Parathyroid adenoma (tissue), 2 donors: ENCODE data around the gene SHH.

ENCODE experiments used
- H2AFZ ChIP-seq: fragments of 300-600 bp; sonication (generic); one replicate; pipeline ENCODE4 v1.7.0; 2017; ENCODE audit warnings: antibody characterized with exemption, mild to moderate bottlenecking
- H3K27ac ChIP-seq: fragments of 300-600 bp; sonication (generic); one replicate; pipeline ENCODE4 v1.7.0; 2017
- H3K27me3 ChIP-seq: fragments of 300-600 bp; sonication (generic); one replicate; pipeline ENCODE4 v1.7.0; 2017; ENCODE audit warnings: low read length; ENCODE audit not compliant: control insufficient read depth, insufficient read depth
- H3K36me3 ChIP-seq: fragments of 300-600 bp; sonication (generic); one replicate; pipeline ENCODE4 v1.7.0; 2017; ENCODE audit warnings: low read length; ENCODE audit not compliant: control insufficient read depth, insufficient read depth
- H3K4me1 ChIP-seq: fragments of 300-600 bp; sonication (generic); one replicate; pipeline ENCODE4 v1.7.0; 2017; ENCODE audit warnings: control low read depth
- H3K4me2 ChIP-seq: fragments of 300-600 bp; sonication (generic); one replicate; pipeline ENCODE4 v1.7.0; 2017; ENCODE audit warnings: low read length
- H3K4me3 ChIP-seq: fragments of 300-600 bp; sonication (generic); one replicate; pipeline ENCODE4 v1.7.0; 2017; ENCODE audit warnings: low read depth, low read length
- H3K79me2 ChIP-seq: fragments of 300-600 bp; sonication (generic); one replicate; pipeline ENCODE4 v1.7.0; 2017; ENCODE audit warnings: control low read depth
- H3K9ac ChIP-seq: fragments of 300-600 bp; sonication (generic); one replicate; pipeline ENCODE4 v1.7.0; 2017; ENCODE audit warnings: mild to moderate bottlenecking
- H3K9me3 ChIP-seq: fragments of 300-600 bp; sonication (generic); one replicate; pipeline ENCODE4 v1.7.0; 2017; ENCODE audit warnings: low read length; ENCODE audit not compliant: control insufficient read depth
- TF ChIP-seq, protein P1 (sequence below): fragments of 300-600 bp; sonication (generic); IDR thresholded peaks from one replicate; pipeline ENCODE4 v1.7.0; 2017; ENCODE audit warnings: antibody characterized with exemption, mild to moderate bottlenecking
- donor health status: primary hyperparathyroidism.

Gene SHH

DNA sequence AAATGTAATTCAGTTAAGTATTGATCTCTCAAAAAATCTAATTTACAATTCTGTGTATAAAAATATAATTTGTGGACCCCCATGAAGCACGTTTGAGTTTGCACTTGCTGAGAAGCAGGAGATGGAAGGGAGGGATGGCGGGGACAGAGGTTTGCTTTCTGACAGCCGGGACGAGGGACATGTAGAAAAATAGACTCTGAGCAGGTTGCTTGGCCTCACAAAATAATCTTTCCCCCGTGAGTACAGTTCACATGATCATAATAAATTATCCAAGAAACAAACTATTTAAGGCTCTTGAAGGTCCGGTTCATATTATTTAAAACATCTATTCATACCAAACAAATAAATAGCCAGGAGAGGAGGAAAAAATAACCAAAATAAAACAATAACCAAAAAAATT lies 10.0 kb downstream of the SHH start:
- Histone ChIP-seq H3K79me2 (no peaks in the 10 kb centered on the region), H3K36me3 (no peaks in the 10 kb centered on the region), H3K27ac (no peak overlapping the region), H3K9ac (no peak overlapping the region), H3K4me1 (peaks cover 5% of the 10 kb centered on the region), H3K4me2 (no peak overlapping the region), H2AFZ (no peak overlapping the region), H3K4me3 (no peak overlapping the region), H3K9me3 (no peaks in the 10 kb centered on the region), H3K27me3 (no peaks in the 10 kb centered on the region)
- TF ChIP-seq, protein P1, sequence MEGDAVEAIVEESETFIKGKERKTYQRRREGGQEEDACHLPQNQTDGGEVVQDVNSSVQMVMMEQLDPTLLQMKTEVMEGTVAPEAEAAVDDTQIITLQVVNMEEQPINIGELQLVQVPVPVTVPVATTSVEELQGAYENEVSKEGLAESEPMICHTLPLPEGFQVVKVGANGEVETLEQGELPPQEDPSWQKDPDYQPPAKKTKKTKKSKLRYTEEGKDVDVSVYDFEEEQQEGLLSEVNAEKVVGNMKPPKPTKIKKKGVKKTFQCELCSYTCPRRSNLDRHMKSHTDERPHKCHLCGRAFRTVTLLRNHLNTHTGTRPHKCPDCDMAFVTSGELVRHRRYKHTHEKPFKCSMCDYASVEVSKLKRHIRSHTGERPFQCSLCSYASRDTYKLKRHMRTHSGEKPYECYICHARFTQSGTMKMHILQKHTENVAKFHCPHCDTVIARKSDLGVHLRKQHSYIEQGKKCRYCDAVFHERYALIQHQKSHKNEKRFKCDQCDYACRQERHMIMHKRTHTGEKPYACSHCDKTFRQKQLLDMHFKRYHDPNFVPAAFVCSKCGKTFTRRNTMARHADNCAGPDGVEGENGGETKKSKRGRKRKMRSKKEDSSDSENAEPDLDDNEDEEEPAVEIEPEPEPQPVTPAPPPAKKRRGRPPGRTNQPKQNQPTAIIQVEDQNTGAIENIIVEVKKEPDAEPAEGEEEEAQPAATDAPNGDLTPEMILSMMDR, result no peak

GRCh38 chr7:155800741-155801267 lies 11.5 kb downstream of the SHH start:
- Histone ChIP-seq H3K4me2 (no peak overlapping the region), H2AFZ (no peak overlapping the region), H3K9me3 (no peaks in the 10 kb centered on the region), H3K27ac (no peak overlapping the region), H3K79me2 (no peaks in the 10 kb centered on the region), H3K4me1 (peaks cover 5% of the 10 kb centered on the region), H3K36me3 (no peaks in the 10 kb centered on the region), H3K27me3 (peaks cover 3% of the 10 kb centered on the region), H3K4me3 (no peak overlapping the region), H3K9ac (no peak overlapping the region)
- TF ChIP-seq, protein P1, result no peak

GRCh38 chr7:155800301-155800700 lies 12.0 kb downstream of the SHH start:
- Histone ChIP-seq H2AFZ (no peak overlapping the region), H3K9me3 (no peaks in the 10 kb centered on the region), H3K27ac (no peak overlapping the region), H3K27me3 (peaks cover 7% of the 10 kb centered on the region), H3K4me3 (no peak overlapping the region), H3K36me3 (no peaks in the 10 kb centered on the region), H3K4me2 (no peak overlapping the region), H3K4me1 (peaks cover 5% of the 10 kb centered on the region), H3K9ac (no peak overlapping the region), H3K79me2 (no peaks in the 10 kb centered on the region)
- TF ChIP-seq, protein P1, result no peak

DNA sequence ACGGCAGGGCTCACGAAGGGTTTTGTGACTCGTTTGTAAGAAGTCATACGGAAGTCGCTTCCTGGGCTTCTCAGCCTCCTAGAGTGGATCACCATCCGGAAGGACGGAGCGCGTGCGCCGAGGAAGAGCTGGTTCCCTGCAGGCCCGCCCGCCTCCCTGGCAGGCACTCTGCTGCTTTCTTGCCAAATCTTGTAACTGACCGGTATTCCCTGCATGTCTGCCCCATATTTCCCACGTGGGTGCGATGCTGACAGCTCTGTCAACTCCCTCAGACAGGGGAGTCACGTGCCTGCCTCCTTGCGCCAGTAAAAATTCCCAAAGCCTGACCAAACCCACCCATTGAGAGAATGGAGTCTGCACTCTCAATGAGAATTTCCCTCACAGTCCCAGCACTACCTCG lies 12.7 kb downstream of the SHH start:
- H3K4me2 ChIP-seq, result no peak overlapping the region
- H3K4me1 ChIP-seq, result peaks cover 2% of the 10 kb centered on the region
- H3K27me3 ChIP-seq, result peaks cover 7% of the 10 kb centered on the region
- no peak overlapping the region for H3K9ac ChIP-seq
- H3K79me2 ChIP-seq, result no peaks in the 10 kb centered on the region
- no peak overlapping the region for H3K27ac ChIP-seq
- H3K36me3 ChIP-seq, result no peaks in the 10 kb centered on the region
- TF ChIP-seq, protein P1, result no peak
- H3K4me3 ChIP-seq, result no peak overlapping the region
- no peaks in the 10 kb centered on the region for H3K9me3 ChIP-seq
- no peak overlapping the region for H2AFZ ChIP-seq

GRCh38 chr7:155798673-155799439 lies 13.4 kb downstream of the SHH start:
- Histone ChIP-seq H3K27ac (no peak overlapping the region), H3K4me2 (no peak overlapping the region), H3K9ac (no peak overlapping the region), H3K9me3 (no peaks in the 10 kb centered on the region), H2AFZ (no peak overlapping the region), H3K79me2 (no peaks in the 10 kb centered on the region), H3K4me3 (no peak overlapping the region), H3K4me1 (peaks cover 2% of the 10 kb centered on the region), H3K36me3 (no peaks in the 10 kb centered on the region), H3K27me3 (peaks cover 7% of the 10 kb centered on the region)
- TF ChIP-seq, protein P1, result no peak
